ENCODE data around the gene TOM1L2. TPM values are rescaled to one million over a fixed set of nuclear protein-coding genes. Genes with fewer than 3 reads are reported as not detected.

TOM1L2 gene
- total and polyA plus RNA-seq, 2 experiments from 2014 or later = 25.5 to 31.0 TPM

DNA sequence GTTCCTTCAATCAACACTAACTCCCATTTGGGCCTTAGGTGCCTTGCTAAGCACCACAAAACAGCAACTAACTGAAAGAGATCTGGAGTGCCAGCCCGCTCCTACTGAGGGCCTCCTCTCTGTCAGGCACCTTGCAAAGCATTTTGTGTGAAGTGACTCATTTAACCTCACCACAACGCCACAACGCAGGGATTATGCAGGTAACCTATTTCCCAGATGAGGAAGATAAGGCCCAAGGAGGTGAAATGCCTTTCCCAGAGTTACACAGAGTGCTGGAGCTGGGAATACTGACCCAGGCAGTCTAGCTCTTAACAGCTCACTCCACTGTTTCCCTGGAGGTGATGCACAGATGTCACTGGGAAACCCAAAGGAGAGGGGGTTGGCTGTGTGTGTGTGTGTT, 33.3 kb upstream of the TOM1L2 start:
- no peak overlapping the region for H3K9ac ChIP-seq
- no peaks in the 10 kb centered on the region for H3K27me3 ChIP-seq (replicated peaks; ENCODE audit: insufficient read depth)
- no peak overlapping the region for H3K27ac ChIP-seq
- no peaks in the 10 kb centered on the region for H3K9me3 ChIP-seq (ENCODE audit: low read depth)
- in situ Hi-C loops (cut with MboI) = no loop called here
- peaks cover 17% of the 10 kb centered on the region for H3F3A ChIP-seq (ENCODE audit: insufficient read depth)
- no peak overlapping the region for H2AFZ ChIP-seq
- TF ChIP-seq EZH2phosphoT487 (IDR thresholded peaks at IDR 0.05; ENCODE audit: insufficient read depth, low read depth) (no peak), EZH2 (IDR thresholded peaks at IDR 0.05; ENCODE audit: insufficient read depth, poor library complexity, severe bottlenecking) (no peak)
- DNase-seq = no peak
- peaks cover 22% of the 10 kb centered on the region for H3K4me1 ChIP-seq (ENCODE audit: insufficient read depth)
- no peaks in the 10 kb centered on the region for H3K36me3 ChIP-seq (ENCODE audit: low read depth)
- H3K9me2 ChIP-seq (ENCODE audit: insufficient read depth) = no peaks in the 10 kb centered on the region
- no peak overlapping the region for H3K4me2 ChIP-seq (ENCODE audit: unreplicated experiment)
- 95 to 98% methylated on average over 3 of the region's 3 CpGs for WGBS, 2 experiments (ENCODE audit: low coverage in 1 of 2, low lambda C conversion rate in 2 of 2, missing lambda C conversion rate in 2 of 2)
- no peak overlapping the region for H3K4me3 ChIP-seq
- no peaks in the 10 kb centered on the region for H4K20me1 ChIP-seq (ENCODE audit: insufficient read depth)
- H3K79me2 ChIP-seq (ENCODE audit: insufficient read depth) = no peaks in the 10 kb centered on the region

DNA sequence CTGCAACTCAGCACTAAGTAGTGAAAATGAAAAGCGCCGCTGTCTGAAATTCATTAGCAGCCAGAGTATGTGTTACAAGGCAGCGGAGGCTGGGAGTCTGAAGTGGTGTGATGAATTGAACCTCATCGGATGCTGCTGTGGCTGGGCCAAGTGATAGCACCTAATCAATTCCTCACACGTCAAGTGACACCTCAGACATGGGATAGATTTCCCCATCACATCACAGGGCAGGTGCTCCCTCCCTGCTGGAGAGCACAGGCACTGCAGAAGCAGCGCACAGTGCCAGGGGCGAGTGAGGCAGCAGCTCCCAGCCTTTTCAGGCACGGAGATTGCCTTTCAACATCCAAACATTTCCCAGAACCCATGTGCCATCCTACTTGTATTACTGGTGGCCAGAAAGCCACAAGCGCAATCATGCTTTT, 32.7 kb upstream of the TOM1L2 start:
- H3K27me3 ChIP-seq (replicated peaks; ENCODE audit: insufficient read depth) = no peaks in the 10 kb centered on the region
- in situ Hi-C loops (cut with MboI) = no loop called here
- no peak overlapping the region for H2AFZ ChIP-seq
- no peak overlapping the region for H3K4me2 ChIP-seq (ENCODE audit: unreplicated experiment)
- H3K36me3 ChIP-seq (ENCODE audit: low read depth) = no peaks in the 10 kb centered on the region
- H4K20me1 ChIP-seq (ENCODE audit: insufficient read depth) = no peaks in the 10 kb centered on the region
- 94 to 98% methylated on average over 9 of the region's 9 CpGs for WGBS, 2 experiments (ENCODE audit: low coverage in 1 of 2, low lambda C conversion rate in 2 of 2, missing lambda C conversion rate in 2 of 2)
- H3K4me1 ChIP-seq (ENCODE audit: insufficient read depth) = peaks cover 22% of the 10 kb centered on the region
- no peak overlapping the region for H3K27ac ChIP-seq
- H3K4me3 ChIP-seq = no peak overlapping the region
- DNase-seq = no peak
- no peaks in the 10 kb centered on the region for H3K9me3 ChIP-seq (ENCODE audit: low read depth)
- H3K9ac ChIP-seq = no peak overlapping the region
- H3K79me2 ChIP-seq (ENCODE audit: insufficient read depth) = no peaks in the 10 kb centered on the region
- H3K9me2 ChIP-seq (ENCODE audit: insufficient read depth) = no peaks in the 10 kb centered on the region
- TF ChIP-seq EZH2phosphoT487 (IDR thresholded peaks at IDR 0.05; ENCODE audit: insufficient read depth, low read depth) = no peak
- no peak for TF ChIP-seq EZH2 (IDR thresholded peaks at IDR 0.05; ENCODE audit: insufficient read depth, poor library complexity, severe bottlenecking)
- peaks cover 17% of the 10 kb centered on the region for H3F3A ChIP-seq (ENCODE audit: insufficient read depth)

DNA sequence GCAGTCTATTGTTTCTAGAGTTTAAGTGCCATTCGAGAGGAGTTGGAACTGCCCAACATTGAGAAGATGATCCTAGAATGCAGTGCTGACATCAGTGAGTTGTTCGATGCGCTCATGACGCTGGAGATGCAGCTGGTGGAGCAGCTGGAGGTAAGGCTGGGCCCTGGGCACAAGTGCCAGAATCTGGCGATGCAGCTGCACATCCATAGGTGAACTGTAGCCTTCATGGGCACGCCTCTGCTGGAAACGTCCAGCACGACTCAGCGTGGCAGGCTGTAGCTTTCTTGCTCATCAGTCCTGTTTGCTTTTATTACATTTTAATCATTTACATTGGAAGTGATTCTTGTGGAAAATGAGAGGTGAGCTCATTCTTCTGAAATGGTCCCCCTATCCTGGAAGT, 32.1 kb upstream of the TOM1L2 start:
- DNase-seq = no peak
- H3K27me3 ChIP-seq (replicated peaks; ENCODE audit: insufficient read depth) = no peaks in the 10 kb centered on the region
- peaks cover 19% of the 10 kb centered on the region for H3K4me1 ChIP-seq (ENCODE audit: insufficient read depth)
- H3K9me2 ChIP-seq (ENCODE audit: insufficient read depth) = no peaks in the 10 kb centered on the region
- no peaks in the 10 kb centered on the region for H3K79me2 ChIP-seq (ENCODE audit: insufficient read depth)
- TF ChIP-seq EZH2phosphoT487 (IDR thresholded peaks at IDR 0.05; ENCODE audit: insufficient read depth, low read depth) = no peak
- TF ChIP-seq EZH2 (IDR thresholded peaks at IDR 0.05; ENCODE audit: insufficient read depth, poor library complexity, severe bottlenecking) = no peak
- WGBS, 2 experiments (ENCODE audit: low coverage in 1 of 2, low lambda C conversion rate in 2 of 2, missing lambda C conversion rate in 2 of 2) = 81 to 83% methylated on average over 9 of the region's 9 CpGs
- no peaks in the 10 kb centered on the region for H4K20me1 ChIP-seq (ENCODE audit: insufficient read depth)
- H3K4me3 ChIP-seq = no peak overlapping the region
- H3K36me3 ChIP-seq (ENCODE audit: low read depth) = no peaks in the 10 kb centered on the region
- in situ Hi-C loops (cut with MboI) = no loop called here
- peaks cover 12% of the 10 kb centered on the region for H3F3A ChIP-seq (ENCODE audit: insufficient read depth)
- no peak overlapping the region for H2AFZ ChIP-seq
- H3K4me2 ChIP-seq (ENCODE audit: unreplicated experiment) = no peak overlapping the region
- no peak overlapping the region for H3K9ac ChIP-seq
- no peak overlapping the region for H3K27ac ChIP-seq
- H3K9me3 ChIP-seq (ENCODE audit: low read depth) = no peaks in the 10 kb centered on the region

DNA sequence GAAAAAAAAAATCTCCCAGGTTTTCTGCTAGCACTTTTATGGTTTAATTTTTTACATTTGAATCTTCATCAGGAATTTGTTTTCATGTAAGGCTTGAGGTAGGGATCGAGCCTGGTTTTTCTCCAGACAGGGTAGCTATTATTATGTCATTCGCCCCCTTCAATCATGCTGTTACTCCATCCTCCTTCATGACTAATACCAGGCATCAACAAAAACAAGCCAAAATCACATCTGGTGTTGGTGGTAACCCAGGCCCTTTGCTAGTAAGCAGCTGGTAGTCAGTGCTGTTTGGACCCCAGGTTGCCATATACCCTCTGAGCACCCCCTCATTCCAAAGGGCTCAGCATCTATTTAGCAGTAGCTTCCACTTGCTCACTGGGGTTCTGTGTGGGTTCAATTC, 30.0 kb upstream of the TOM1L2 start:
- H3K4me1 ChIP-seq (ENCODE audit: insufficient read depth) = 0 out of 2 replicates have a peak, but pooled peaks cover 3% of the 10 kb centered on the region
- no peak overlapping the region for H3K4me3 ChIP-seq
- TF ChIP-seq EZH2phosphoT487 (IDR thresholded peaks at IDR 0.05; ENCODE audit: insufficient read depth, low read depth) = no peak
- TF ChIP-seq EZH2 (IDR thresholded peaks at IDR 0.05; ENCODE audit: insufficient read depth, poor library complexity, severe bottlenecking) = no peak
- no peaks in the 10 kb centered on the region for H3K27me3 ChIP-seq (replicated peaks; ENCODE audit: insufficient read depth)
- no peak overlapping the region for H3K27ac ChIP-seq
- H3K36me3 ChIP-seq (ENCODE audit: low read depth) = no peaks in the 10 kb centered on the region
- no peaks in the 10 kb centered on the region for H3K79me2 ChIP-seq (ENCODE audit: insufficient read depth)
- in situ Hi-C loops (cut with MboI) = no loop called here
- H3K4me2 ChIP-seq (ENCODE audit: unreplicated experiment) = no peak overlapping the region
- H3F3A ChIP-seq (ENCODE audit: insufficient read depth) = no peaks in the 10 kb centered on the region
- WGBS, 2 experiments (ENCODE audit: low coverage in 1 of 2, low lambda C conversion rate in 2 of 2, missing lambda C conversion rate in 2 of 2) = 67 to 74% methylated on average over 2 of the region's 2 CpGs
- H2AFZ ChIP-seq = no peak overlapping the region
- H4K20me1 ChIP-seq (ENCODE audit: insufficient read depth) = no peaks in the 10 kb centered on the region
- DNase-seq = peak; percentile 55
- no peaks in the 10 kb centered on the region for H3K9me2 ChIP-seq (ENCODE audit: insufficient read depth)
- no peaks in the 10 kb centered on the region for H3K9me3 ChIP-seq (ENCODE audit: low read depth)
- no peak overlapping the region for H3K9ac ChIP-seq

DNA sequence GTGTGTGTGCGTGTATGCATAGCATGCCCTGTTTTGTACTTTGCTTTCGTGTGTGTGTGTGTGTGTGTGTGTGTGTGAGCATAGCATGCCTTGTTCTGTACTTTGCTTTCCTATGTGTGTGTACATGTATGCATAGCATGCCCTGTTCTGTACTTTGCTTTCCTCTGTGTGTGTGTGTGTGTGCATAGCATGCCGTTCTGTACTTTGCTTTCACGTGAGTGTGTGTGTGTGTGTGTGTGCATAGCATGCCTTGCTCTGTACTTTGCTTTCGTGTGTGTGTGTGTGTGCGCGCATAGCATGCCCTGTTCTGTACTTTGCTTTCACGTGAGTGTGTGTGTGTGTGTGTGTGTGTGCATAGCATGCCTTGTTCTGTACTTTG, 27.8 kb upstream of the TOM1L2 start:
- Histone ChIP-seq H3F3A (ENCODE audit: insufficient read depth) (no peaks in the 10 kb centered on the region), H3K36me3 (ENCODE audit: low read depth) (no peaks in the 10 kb centered on the region), H3K27ac (no peak overlapping the region), H3K9me3 (ENCODE audit: low read depth) (no peaks in the 10 kb centered on the region), H3K9ac (no peak overlapping the region), H3K9me2 (ENCODE audit: insufficient read depth) (no peaks in the 10 kb centered on the region), H3K4me3 (no peak overlapping the region), H3K27me3 (replicated peaks; ENCODE audit: insufficient read depth) (no peaks in the 10 kb centered on the region), H3K4me2 (ENCODE audit: unreplicated experiment) (no peak overlapping the region), H4K20me1 (ENCODE audit: insufficient read depth) (no peaks in the 10 kb centered on the region), H2AFZ (no peak overlapping the region), H3K79me2 (ENCODE audit: insufficient read depth) (no peaks in the 10 kb centered on the region), H3K4me1 (ENCODE audit: insufficient read depth) (0 out of 2 replicates have a peak, but pooled peaks cover 3% of the 10 kb centered on the region)
- in situ Hi-C loops (cut with MboI) = no loop called here
- TF ChIP-seq EZH2phosphoT487 (IDR thresholded peaks at IDR 0.05; ENCODE audit: insufficient read depth, low read depth) (no peak), EZH2 (IDR thresholded peaks at IDR 0.05; ENCODE audit: insufficient read depth, poor library complexity, severe bottlenecking) (no peak)
- DNase-seq = no peak
- WGBS, 2 experiments (ENCODE audit: low coverage in 1 of 2, low lambda C conversion rate in 2 of 2, missing lambda C conversion rate in 2 of 2) = 63 to 66% methylated on average over 8 of the region's 8 CpGs
